Glutamatergic neuron (in vitro differentiated cells): ENCODE data around the gene CHID1. TPM values are rescaled to one million over a fixed set of nuclear protein-coding genes. Genes with fewer than 3 reads are reported as not detected.

Experiments used
- DNase-seq: peaks from one replicate; pipeline ENCODE4 v3.0.0; 2022
- H3K27ac Mint-ChIP-seq: one replicate; pipeline ENCODE4 v1.8.0; 2020; ENCODE audit warnings: mild to moderate bottlenecking, mixed read lengths, inconsistent platforms; ENCODE audit not compliant: unreplicated experiment
- H3K27me3 Mint-ChIP-seq: one replicate; pipeline ENCODE4 v1.8.0; 2020; ENCODE audit warnings: mild to moderate bottlenecking, moderate library complexity, mixed read lengths, inconsistent platforms; ENCODE audit not compliant: unreplicated experiment
- H3K36me3 Mint-ChIP-seq: one replicate; pipeline ENCODE4 v1.8.0; 2020; ENCODE audit warnings: mild to moderate bottlenecking, mixed read lengths, inconsistent platforms; ENCODE audit not compliant: unreplicated experiment
- H3K4me1 Mint-ChIP-seq: one replicate; pipeline ENCODE4 v1.8.0; 2020; ENCODE audit warnings: mild to moderate bottlenecking, low read depth, mixed read lengths, inconsistent platforms; ENCODE audit not compliant: unreplicated experiment
- H3K4me3 Mint-ChIP-seq: one replicate; pipeline ENCODE4 v1.8.0; 2020; ENCODE audit warnings: mild to moderate bottlenecking, mixed read lengths, inconsistent platforms; ENCODE audit not compliant: unreplicated experiment
- H3K9me3 Mint-ChIP-seq: one replicate; pipeline ENCODE4 v1.8.0; 2020; ENCODE audit warnings: mild to moderate bottlenecking, moderate library complexity, mixed read lengths, inconsistent platforms; ENCODE audit not compliant: unreplicated experiment
- total RNA-seq: library from RNA; stranded (reverse); fragmentation: NEBNext Ultra II Directional; extraction: Animal tissue kit (Norgen Biotek cat#: 25700); gene quantifications from one replicate; pipeline ENCODE4 v1.2.1, GENCODE V29; 2021; ENCODE audit not compliant: unreplicated experiment
- TF ChIP-seq, protein P1 (sequence below): fragments of 200-600 bp; sonication (generic); IDR thresholded peaks from one replicate; pipeline ENCODE4 v1.5.0; 2021; ENCODE audit not compliant: partially characterized antibody, unreplicated experiment

Gene CHID1
- total RNA-seq, 1 donor from 2014 or later: 56.1 TPM

DNA sequence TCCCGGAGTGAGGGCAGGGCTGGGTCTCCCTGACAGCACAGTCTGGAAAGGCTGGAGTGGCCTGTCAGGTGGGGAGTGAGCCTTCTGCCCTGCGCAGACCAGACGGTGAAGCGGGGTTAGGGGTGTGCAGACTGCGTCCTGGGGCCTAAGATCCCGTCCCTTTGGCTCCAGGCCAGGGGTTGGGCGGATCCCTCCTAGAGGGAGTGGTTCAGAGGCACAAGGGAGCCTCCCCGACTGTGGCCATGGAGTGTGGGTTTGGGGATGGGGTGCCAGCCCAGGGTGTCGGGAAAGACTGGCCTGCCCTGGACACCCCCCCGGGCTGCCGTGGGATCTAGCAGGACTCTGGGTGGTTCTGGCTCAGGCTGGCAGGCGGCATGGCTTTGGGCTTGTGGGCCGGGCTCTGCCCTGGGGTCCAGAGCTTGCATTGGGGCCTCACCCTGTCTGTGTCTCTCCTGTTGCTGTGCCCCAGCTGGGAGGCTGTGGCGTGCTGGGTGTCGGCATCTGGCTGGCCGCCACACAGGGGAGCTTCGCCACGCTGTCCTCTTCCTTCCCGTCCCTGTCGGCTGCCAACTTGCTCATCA lies 48.4 kb downstream of the CHID1 start:
- peak overlapping the region; percentile 67 for H3K4me3 Mint-ChIP-seq
- TF ChIP-seq, protein P1, sequence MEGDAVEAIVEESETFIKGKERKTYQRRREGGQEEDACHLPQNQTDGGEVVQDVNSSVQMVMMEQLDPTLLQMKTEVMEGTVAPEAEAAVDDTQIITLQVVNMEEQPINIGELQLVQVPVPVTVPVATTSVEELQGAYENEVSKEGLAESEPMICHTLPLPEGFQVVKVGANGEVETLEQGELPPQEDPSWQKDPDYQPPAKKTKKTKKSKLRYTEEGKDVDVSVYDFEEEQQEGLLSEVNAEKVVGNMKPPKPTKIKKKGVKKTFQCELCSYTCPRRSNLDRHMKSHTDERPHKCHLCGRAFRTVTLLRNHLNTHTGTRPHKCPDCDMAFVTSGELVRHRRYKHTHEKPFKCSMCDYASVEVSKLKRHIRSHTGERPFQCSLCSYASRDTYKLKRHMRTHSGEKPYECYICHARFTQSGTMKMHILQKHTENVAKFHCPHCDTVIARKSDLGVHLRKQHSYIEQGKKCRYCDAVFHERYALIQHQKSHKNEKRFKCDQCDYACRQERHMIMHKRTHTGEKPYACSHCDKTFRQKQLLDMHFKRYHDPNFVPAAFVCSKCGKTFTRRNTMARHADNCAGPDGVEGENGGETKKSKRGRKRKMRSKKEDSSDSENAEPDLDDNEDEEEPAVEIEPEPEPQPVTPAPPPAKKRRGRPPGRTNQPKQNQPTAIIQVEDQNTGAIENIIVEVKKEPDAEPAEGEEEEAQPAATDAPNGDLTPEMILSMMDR: no peak
- H3K9me3 Mint-ChIP-seq: peaks cover 7% of the 10 kb centered on the region
- no peaks in the 10 kb centered on the region for H3K36me3 Mint-ChIP-seq
- peak; percentile 68 for DNase-seq
- H3K4me1 Mint-ChIP-seq: peaks cover 18% of the 10 kb centered on the region
- peak overlapping the region; percentile 62 for H3K27ac Mint-ChIP-seq
- H3K27me3 Mint-ChIP-seq: peaks cover 15% of the 10 kb centered on the region

DNA sequence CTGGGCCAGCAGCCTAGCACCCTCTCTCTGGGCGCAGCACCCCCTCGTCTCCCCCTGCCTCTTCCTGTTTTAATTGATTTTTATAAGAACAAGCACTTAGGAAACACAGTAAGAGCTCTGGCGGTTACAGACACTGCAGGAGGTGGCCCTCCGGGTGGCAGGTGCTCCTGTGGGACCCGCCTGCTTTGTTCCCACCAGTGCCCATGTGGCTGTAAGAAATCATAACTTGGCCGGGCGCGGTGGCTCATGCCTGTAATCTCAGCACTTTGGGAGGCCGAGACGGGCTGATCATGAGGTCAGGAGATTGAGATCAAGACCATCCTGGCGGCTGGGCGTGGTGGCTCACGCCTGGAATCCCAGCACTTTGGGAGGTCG lies 49.5 kb downstream of the CHID1 start:
- no peak overlapping the region for H3K4me3 Mint-ChIP-seq
- no peak for DNase-seq
- H3K4me1 Mint-ChIP-seq: peaks cover 26% of the 10 kb centered on the region
- TF ChIP-seq, protein P1: no peak
- peaks cover 13% of the 10 kb centered on the region for H3K9me3 Mint-ChIP-seq
- H3K36me3 Mint-ChIP-seq: no peaks in the 10 kb centered on the region
- H3K27ac Mint-ChIP-seq: peak overlapping the region; percentile 62
- H3K27me3 Mint-ChIP-seq: peaks cover 23% of the 10 kb centered on the region

DNA sequence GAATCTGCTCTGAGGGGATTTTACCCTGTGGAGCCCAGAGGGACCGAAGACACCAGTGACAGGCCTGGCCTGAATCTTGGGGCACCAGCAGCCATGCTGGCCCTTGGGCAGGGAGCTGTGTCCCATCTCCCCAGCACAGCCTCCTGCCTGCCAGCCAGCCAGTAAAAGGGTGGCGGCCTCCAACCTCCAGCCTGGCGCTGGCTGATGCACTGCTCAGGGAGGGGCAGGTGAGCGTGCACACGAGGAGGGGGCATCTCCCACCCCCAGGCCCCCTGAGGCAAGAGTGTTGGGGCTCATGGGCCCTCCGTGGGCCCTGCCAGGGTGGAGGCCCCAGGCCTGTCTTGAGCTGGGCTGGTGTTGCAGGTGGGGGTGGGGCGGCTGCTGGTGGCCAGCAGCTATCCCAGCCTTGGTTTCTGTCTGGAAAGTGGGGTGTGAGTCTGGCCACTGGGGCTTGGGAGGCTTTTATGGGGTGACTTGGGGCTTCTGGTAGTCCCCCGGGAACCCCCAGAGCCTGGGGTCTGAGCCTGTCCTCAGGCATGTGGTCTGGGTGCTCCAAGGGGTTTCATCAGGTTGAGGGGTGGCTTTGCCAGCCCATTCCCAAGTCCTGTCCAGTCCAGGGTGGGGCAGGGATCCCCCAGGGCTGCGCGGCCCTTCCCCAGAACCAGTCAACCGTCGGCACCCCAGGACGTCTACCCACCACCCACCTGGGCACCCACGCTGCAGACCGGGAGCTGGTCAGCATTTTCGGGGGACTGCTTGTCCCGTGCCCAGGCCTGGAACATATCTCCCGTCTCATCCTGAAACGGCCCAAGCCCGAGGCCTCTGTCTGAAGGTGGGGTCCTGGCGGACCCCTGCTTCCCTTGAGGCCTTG lies 50.1 kb downstream of the CHID1 start:
- Mint-ChIP-seq H3K9me3 (peaks cover 14% of the 10 kb centered on the region), H3K27ac (no peak overlapping the region), H3K4me3 (no peak overlapping the region), H3K36me3 (no peaks in the 10 kb centered on the region), H3K27me3 (peaks cover 23% of the 10 kb centered on the region), H3K4me1 (peaks cover 26% of the 10 kb centered on the region)
- TF ChIP-seq, protein P1: no peak
- no peak for DNase-seq

DNA sequence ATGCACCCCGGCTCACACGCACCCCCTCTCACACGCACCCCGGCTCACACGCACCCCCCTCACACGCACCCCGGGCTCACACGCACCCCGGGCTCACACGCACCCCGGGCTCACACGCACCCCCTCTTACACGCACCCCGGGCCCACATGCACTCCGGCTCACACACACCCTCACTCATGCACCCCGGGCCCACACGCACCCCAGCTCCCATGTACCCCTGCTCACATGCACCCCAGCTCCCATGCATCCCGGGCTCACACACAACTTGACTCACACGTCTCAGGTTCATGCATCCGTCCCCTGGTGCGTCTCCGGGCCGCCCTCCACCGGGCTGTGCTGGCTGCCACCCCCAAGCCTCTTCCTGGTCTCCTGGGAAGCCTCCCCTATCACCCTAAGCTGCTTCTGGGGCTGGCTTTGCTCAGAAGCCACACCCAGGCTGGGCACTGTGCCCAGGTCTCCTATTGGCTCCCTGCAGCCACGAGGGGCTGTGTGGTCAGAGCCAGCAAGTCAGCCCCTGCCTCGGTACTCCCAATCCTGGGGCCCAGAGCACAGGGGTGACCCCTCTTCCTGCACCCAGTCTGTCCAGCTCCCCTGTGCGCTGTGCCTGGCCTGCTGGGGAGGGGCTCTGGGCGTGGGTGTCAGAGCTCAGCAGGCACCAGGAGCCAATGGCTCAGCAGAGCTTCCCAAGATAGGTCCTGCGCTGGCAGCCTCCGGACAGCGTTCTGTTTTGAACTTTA lies 51.0 kb downstream of the CHID1 start:
- TF ChIP-seq, protein P1: no peak
- no peak for DNase-seq
- Mint-ChIP-seq H3K36me3 (no peaks in the 10 kb centered on the region), H3K27me3 (peaks cover 22% of the 10 kb centered on the region), H3K4me3 (no peak overlapping the region), H3K4me1 (peaks cover 26% of the 10 kb centered on the region), H3K27ac (peak overlapping the region; percentile 66), H3K9me3 (peaks cover 15% of the 10 kb centered on the region)
